ENCODE results near the gene RAD51B.

Gene RAD51B

GRCh38 chr14:68243450-68244010 is 424.0 kb downstream of the RAD51B start:
- Histone ChIP-seq H3K36me3 (ENCODE audit: insufficient read depth, low read length) (no peaks in the 10 kb centered on the region), H3K27me3 (ENCODE audit: insufficient read depth, low read length) (no peaks in the 10 kb centered on the region), H3K9me3 (ENCODE audit: insufficient read depth, low read depth, low read length) (no peaks in the 10 kb centered on the region), H3K27ac (ENCODE audit: low read depth, low read length) (0 out of 2 replicates have a peak overlapping the region, but pooled peaks have one; percentile 3), H3K4me1 (ENCODE audit: insufficient read depth, low read length) (peaks cover 39% of the 10 kb centered on the region), H3K4me3 (ENCODE audit: low read length) (no peak overlapping the region), H3K9ac (ENCODE audit: low read depth, low read length) (no peak overlapping the region)
- 99% methylated on average over 3 of the region's 3 CpGs for WGBS

GRCh38 chr14:68244262-68244980 is 424.8 kb downstream of the RAD51B start:
- H3K27ac ChIP-seq (ENCODE audit: low read depth, low read length): no peak overlapping the region
- H3K9me3 ChIP-seq (ENCODE audit: insufficient read depth, low read depth, low read length): no peaks in the 10 kb centered on the region
- no peak overlapping the region for H3K4me3 ChIP-seq (ENCODE audit: low read length)
- no peaks in the 10 kb centered on the region for H3K36me3 ChIP-seq (ENCODE audit: insufficient read depth, low read length)
- H3K27me3 ChIP-seq (ENCODE audit: insufficient read depth, low read length): no peaks in the 10 kb centered on the region
- 69% methylated on average over 4 of the region's 4 CpGs for whole genome bisulfite sequencing
- no peak overlapping the region for H3K9ac ChIP-seq (ENCODE audit: low read depth, low read length)
- H3K4me1 ChIP-seq (ENCODE audit: insufficient read depth, low read length): peaks cover 48% of the 10 kb centered on the region

- Histone ChIP-seq H3K9me3 (ENCODE audit: insufficient read depth, low read depth, low read length) (no peaks in the 10 kb centered on the region), H3K27ac (ENCODE audit: low read depth, low read length) (no peak overlapping the region), H3K4me1 (ENCODE audit: insufficient read depth, low read length) (peaks cover 58% of the 10 kb centered on the region), H3K4me3 (ENCODE audit: low read length) (no peak overlapping the region), H3K9ac (ENCODE audit: low read depth, low read length) (no peak overlapping the region), H3K27me3 (ENCODE audit: insufficient read depth, low read length) (no peaks in the 10 kb centered on the region), H3K36me3 (ENCODE audit: insufficient read depth, low read length) (no peaks in the 10 kb centered on the region)
- 89% methylated on average over 7 of the region's 7 CpGs for WGBS
Observed at GRCh38 chr14:68245146-68246073, 425.8 kb downstream of the RAD51B start.

- H3K4me3 ChIP-seq (ENCODE audit: low read length): no peak overlapping the region
- WGBS: 71% methylated on average over 3 of the region's 3 CpGs
- no peaks in the 10 kb centered on the region for H3K9me3 ChIP-seq (ENCODE audit: insufficient read depth, low read depth, low read length)
- H3K4me1 ChIP-seq (ENCODE audit: insufficient read depth, low read length): peaks cover 66% of the 10 kb centered on the region
- H3K27ac ChIP-seq (ENCODE audit: low read depth, low read length): no peak overlapping the region
- H3K36me3 ChIP-seq (ENCODE audit: insufficient read depth, low read length): no peaks in the 10 kb centered on the region
- H3K27me3 ChIP-seq (ENCODE audit: insufficient read depth, low read length): no peaks in the 10 kb centered on the region
- no peak overlapping the region for H3K9ac ChIP-seq (ENCODE audit: low read depth, low read length)
Observed at GRCh38 chr14:68246074-68246785, 426.7 kb downstream of the RAD51B start.

- no peaks in the 10 kb centered on the region for H3K36me3 ChIP-seq (ENCODE audit: insufficient read depth, low read length)
- WGBS: 72% methylated on average over 2 of the region's 2 CpGs
- peaks cover 71% of the 10 kb centered on the region for H3K4me1 ChIP-seq (ENCODE audit: insufficient read depth, low read length)
- no peak overlapping the region for H3K9ac ChIP-seq (ENCODE audit: low read depth, low read length)
- no peak overlapping the region for H3K27ac ChIP-seq (ENCODE audit: low read depth, low read length)
- no peaks in the 10 kb centered on the region for H3K9me3 ChIP-seq (ENCODE audit: insufficient read depth, low read depth, low read length)
- H3K4me3 ChIP-seq (ENCODE audit: low read length): no peak overlapping the region
- H3K27me3 ChIP-seq (ENCODE audit: insufficient read depth, low read length): no peaks in the 10 kb centered on the region
Observed at GRCh38 chr14:68246786-68247105, 427.2 kb downstream of the RAD51B start.

GRCh38 chr14:68247274-68247673 is 427.7 kb downstream of the RAD51B start:
- H3K4me1 ChIP-seq (ENCODE audit: insufficient read depth, low read length): peaks cover 77% of the 10 kb centered on the region
- no peaks in the 10 kb centered on the region for H3K9me3 ChIP-seq (ENCODE audit: insufficient read depth, low read depth, low read length)
- no peak overlapping the region for H3K9ac ChIP-seq (ENCODE audit: low read depth, low read length)
- H3K4me3 ChIP-seq (ENCODE audit: low read length): no peak overlapping the region
- H3K27me3 ChIP-seq (ENCODE audit: insufficient read depth, low read length): no peaks in the 10 kb centered on the region
- no peaks in the 10 kb centered on the region for H3K36me3 ChIP-seq (ENCODE audit: insufficient read depth, low read length)
- 85% methylated on average over 2 of the region's 3 CpGs for WGBS
- no peak overlapping the region for H3K27ac ChIP-seq (ENCODE audit: low read depth, low read length)

GRCh38 chr14:68247676-68248268 is 428.2 kb downstream of the RAD51B start:
- H3K4me1 ChIP-seq (ENCODE audit: insufficient read depth, low read length): peaks cover 78% of the 10 kb centered on the region
- H3K4me3 ChIP-seq (ENCODE audit: low read length): no peak overlapping the region

GRCh38 chr14:68248481-68249255 is 429.1 kb downstream of the RAD51B start:
- no peaks in the 10 kb centered on the region for H3K36me3 ChIP-seq (ENCODE audit: insufficient read depth, low read length)
- no peak overlapping the region for H3K4me3 ChIP-seq (ENCODE audit: low read length)
- H3K4me1 ChIP-seq (ENCODE audit: insufficient read depth, low read length): peaks cover 80% of the 10 kb centered on the region
- WGBS: 50% methylated on average over 7 of the region's 7 CpGs
- peak overlapping the region; percentile 21; the same call in 1 of the 2 replicates for H3K9ac ChIP-seq (ENCODE audit: low read depth, low read length)
- H3K27ac ChIP-seq (ENCODE audit: low read depth, low read length): peak overlapping the region; percentile 32; the same call in 1 of the 2 replicates
- no peaks in the 10 kb centered on the region for H3K27me3 ChIP-seq (ENCODE audit: insufficient read depth, low read length)
- no peaks in the 10 kb centered on the region for H3K9me3 ChIP-seq (ENCODE audit: insufficient read depth, low read depth, low read length)

More at GRCh38 chr14:68247676-68248268, 428.2 kb downstream of the RAD51B start:
- H3K27me3 ChIP-seq (ENCODE audit: insufficient read depth, low read length): no peaks in the 10 kb centered on the region
- H3K9me3 ChIP-seq (ENCODE audit: insufficient read depth, low read depth, low read length): no peaks in the 10 kb centered on the region
- no peak overlapping the region for H3K27ac ChIP-seq (ENCODE audit: low read depth, low read length)
- H3K9ac ChIP-seq (ENCODE audit: low read depth, low read length): no peak overlapping the region
- 90% methylated on average over 4 of the region's 4 CpGs for WGBS
- H3K36me3 ChIP-seq (ENCODE audit: insufficient read depth, low read length): no peaks in the 10 kb centered on the region

- Histone ChIP-seq H3K27ac (ENCODE audit: low read depth, low read length) (no peak overlapping the region), H3K4me1 (ENCODE audit: insufficient read depth, low read length) (peaks cover 81% of the 10 kb centered on the region), H3K9ac (ENCODE audit: low read depth, low read length) (no peak overlapping the region; the same call in 1 of the 2 replicates), H3K27me3 (ENCODE audit: insufficient read depth, low read length) (no peaks in the 10 kb centered on the region), H3K9me3 (ENCODE audit: insufficient read depth, low read depth, low read length) (no peaks in the 10 kb centered on the region), H3K4me3 (ENCODE audit: low read length) (no peak overlapping the region), H3K36me3 (ENCODE audit: insufficient read depth, low read length) (no peaks in the 10 kb centered on the region)
- 78% methylated on average over 3 of the region's 3 CpGs for WGBS
Observed at GRCh38 chr14:68249661-68250451, 430.3 kb downstream of the RAD51B start.

All from HUES64 (cell line).